Loucy (cell line): Measurements from ENCODE around the gene SIGLEC10.
"Not testable (repeated sequence)": the region's sequence is repeated elsewhere in the genome, so short reads cannot be mapped to it uniquely, and the experiment has no call there.

Experiments used
- CTCF ChIP-seq: fragments of 200-600 bp; sonication (generic); conservative IDR thresholded peaks from 2 replicates; pipeline ENCODE4 v1.5.1; 2014; ENCODE audit warnings: mild to moderate bottlenecking, antibody characterized with exemption, low read length
- EZH2phosphoT487 ChIP-seq: fragments of 200-600 bp; IDR thresholded peaks from 2 replicates; pipeline ENCODE4 v1.6.1; 2018; ENCODE audit warnings: antibody characterized with exemption, mild to moderate bottlenecking, moderate library complexity, borderline replicate concordance

DNA sequence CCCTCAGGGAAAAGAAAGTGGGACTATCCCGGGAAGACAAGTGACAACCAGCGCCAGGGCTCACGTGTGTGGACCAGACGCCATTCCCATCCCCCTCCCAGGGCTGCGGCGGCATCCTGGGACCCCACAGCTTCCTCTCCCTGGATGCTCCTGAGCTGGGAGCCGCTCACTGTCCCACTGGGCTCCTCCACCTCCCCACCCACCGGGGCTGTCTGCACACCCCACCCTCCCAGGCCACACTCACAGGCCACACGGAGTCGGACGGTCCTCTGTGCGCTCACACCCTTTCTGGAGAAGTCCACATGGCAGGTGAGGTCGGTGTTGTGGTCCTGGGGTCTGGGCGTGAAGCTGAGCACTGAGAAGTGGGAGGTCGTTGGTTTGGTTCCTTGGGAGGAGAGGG lies 1.0 kb downstream of the SIGLEC10 start:
- TF ChIP-seq CTCF, EZH2phosphoT487: not testable (repeated sequence)
